HepG2 (cell line): Measurements from ENCODE around the gene CREBZF. TPM values are rescaled to one million over a fixed set of nuclear protein-coding genes. Genes with fewer than 3 reads are reported as not detected.
A peak's percentile ranks its signal among the peaks of the same experiment; 100 is the strongest.

Experiments
- CERS6 ChIP-seq: sonication (generic); formaldehyde crosslinking; IDR thresholded peaks from 2 replicates; pipeline ENCODE4 v1.5.0; 2020; ENCODE audit warnings: missing genetic modification reagents
- HMG20A ChIP-seq: IDR thresholded peaks from 2 replicates; pipeline ENCODE4 v1.6.1; 2016; ENCODE audit warnings: borderline replicate concordance
- IKZF5 ChIP-seq: IDR thresholded peaks from 2 replicates; pipeline ENCODE4 v1.6.1; 2018; ENCODE audit warnings: missing genetic modification reagents, mild to moderate bottlenecking, missing compliant biosample characterization
- JARID2 ChIP-seq: sonication (generic); formaldehyde crosslinking; IDR thresholded peaks from 2 replicates; pipeline ENCODE4 v1.8.1; 2023; ENCODE audit warnings: missing genetic modification reagents, inconsistent platforms; ENCODE audit not compliant: insufficient replicate concordance
- KAT2B ChIP-seq: fragments of 150-350 bp; IDR thresholded peaks from 2 replicates; pipeline ENCODE4 v1.6.1; 2014; ENCODE audit warnings: low read depth, low read length, borderline replicate concordance
- KDM1A ChIP-seq: IDR thresholded peaks from 2 replicates; pipeline ENCODE4 v1.6.1; 2016; ENCODE audit warnings: missing compliant biosample characterization
- KDM5B ChIP-seq: sonication (generic); formaldehyde crosslinking; IDR thresholded peaks from 2 replicates; pipeline ENCODE4 v1.4.0; 2020; ENCODE audit warnings: missing genetic modification reagents, mild to moderate bottlenecking, borderline replicate concordance
- MATR3 ChIP-seq: sonication (generic); formaldehyde crosslinking; IDR thresholded peaks from 2 replicates; pipeline ENCODE4 v1.4.0; 2020; ENCODE audit warnings: missing genetic modification reagents
- MTF1 ChIP-seq: sonication (generic); formaldehyde crosslinking; IDR thresholded peaks from 2 replicates; pipeline ENCODE4 v1.5.0; 2020; ENCODE audit warnings: missing genetic modification reagents
- ONECUT2 ChIP-seq: sonication (generic); formaldehyde crosslinking; IDR thresholded peaks from 2 replicates; pipeline ENCODE4 v1.4.0; 2020; ENCODE audit warnings: missing genetic modification reagents
- PITX1 ChIP-seq: sonication (generic); formaldehyde crosslinking; IDR thresholded peaks from 2 replicates; pipeline ENCODE4 v1.5.1; 2020; ENCODE audit warnings: mild to moderate bottlenecking, missing genetic modification reagents
- RBFOX2 ChIP-seq: fragments of 200-400 bp; formaldehyde crosslinking; IDR thresholded peaks from 2 replicates; pipeline ENCODE4 v1.6.1; 2017; ENCODE audit warnings: low read depth, mild to moderate bottlenecking, low read length
- RBM22 ChIP-seq: fragments of 200-400 bp; formaldehyde crosslinking; optimal IDR thresholded peaks from 2 replicates; pipeline ENCODE3; 2017; ENCODE audit warnings: mild to moderate bottlenecking, low read length, moderate library complexity
- SMYD3 ChIP-seq: sonication (generic); formaldehyde crosslinking; IDR thresholded peaks from 2 replicates; pipeline ENCODE4 v1.8.1; 2023; ENCODE audit warnings: mild to moderate bottlenecking, missing genetic modification reagents
- SUZ12 ChIP-seq: fragments of 150-350 bp; IDR thresholded peaks from 2 replicates; pipeline ENCODE4 v1.6.1; 2014; ENCODE audit warnings: low read depth, low read length
- ZBTB46 ChIP-seq: sonication (generic); formaldehyde crosslinking; IDR thresholded peaks from 2 replicates; pipeline ENCODE4 v1.4.0; 2020; ENCODE audit warnings: mild to moderate bottlenecking, missing genetic modification reagents, borderline replicate concordance
- ZNF530 ChIP-seq: sonication (generic); formaldehyde crosslinking; IDR thresholded peaks from 2 replicates; pipeline ENCODE4 v1.5.0; 2020; ENCODE audit warnings: low read depth, mild to moderate bottlenecking, missing genetic modification reagents
- ZNF552 ChIP-seq: sonication (generic); formaldehyde crosslinking; IDR thresholded peaks from 2 replicates; pipeline ENCODE4 v1.9.0; 2022; ENCODE audit warnings: missing genetic modification reagents, mild to moderate bottlenecking, borderline replicate concordance
- ZNF772 ChIP-seq: sonication (generic); formaldehyde crosslinking; IDR thresholded peaks from 2 replicates; pipeline ENCODE4 v1.5.0; 2020; ENCODE audit warnings: mild to moderate bottlenecking, missing genetic modification reagents
- ZSCAN25 ChIP-seq: sonication (generic); formaldehyde crosslinking; IDR thresholded peaks from 2 replicates; pipeline ENCODE4 v1.8.0; 2022; ENCODE audit warnings: mild to moderate bottlenecking, missing genetic modification reagents
- polyA plus RNA-seq, 8 experiments: library from polyadenylated mRNA; depleted of rRNA in 3 of 8; stranded (reverse) in 7 of 8; unstranded in 1 of 8; fragments of >200 nt; fragmentation: Illumina TruSeq in 4 of 8; extraction: Trizol in 4 of 8; gene quantifications; 2 replicates each; pipeline versions ENCODE4 v1.2.1 to v1.2.3, GENCODE V29; 2011 to 2016; ENCODE audit warnings: low read depth in 4 of 8, missing spikeins in 1 of 8, mixed read lengths in 1 of 8; ENCODE audit not compliant: insufficient read depth in 1 of 8
- total RNA-seq, 5 experiments: library from RNA; depleted of rRNA; stranded (reverse); fragments of >200 nt; fragmentation: Illumina TruSeq; extraction: Trizol; gene quantifications; 2 replicates each; pipeline ENCODE4 v1.2.3, GENCODE V29; 2016; ENCODE audit warnings: low read depth in 1 of 5
- TF ChIP-seq, protein P1 (sequence below), 2 experiments: sonication (generic) in 1 of 2; formaldehyde crosslinking in 1 of 2; IDR thresholded peaks; 2 replicates each; pipeline versions ENCODE4 v1.4.0 to v1.6.1; 2016 to 2020; ENCODE audit warnings: borderline replicate concordance in 1 of 2, low read depth in 1 of 2, mild to moderate bottlenecking in 1 of 2, missing genetic modification reagents in 1 of 2

CREBZF gene
- total and polyA plus RNA-seq, 2 of the 13 experiments (the other 11 are each of a cell fraction or from before 2014, with no cell fraction given), result 30.6 to 43.1 TPM

DNA sequence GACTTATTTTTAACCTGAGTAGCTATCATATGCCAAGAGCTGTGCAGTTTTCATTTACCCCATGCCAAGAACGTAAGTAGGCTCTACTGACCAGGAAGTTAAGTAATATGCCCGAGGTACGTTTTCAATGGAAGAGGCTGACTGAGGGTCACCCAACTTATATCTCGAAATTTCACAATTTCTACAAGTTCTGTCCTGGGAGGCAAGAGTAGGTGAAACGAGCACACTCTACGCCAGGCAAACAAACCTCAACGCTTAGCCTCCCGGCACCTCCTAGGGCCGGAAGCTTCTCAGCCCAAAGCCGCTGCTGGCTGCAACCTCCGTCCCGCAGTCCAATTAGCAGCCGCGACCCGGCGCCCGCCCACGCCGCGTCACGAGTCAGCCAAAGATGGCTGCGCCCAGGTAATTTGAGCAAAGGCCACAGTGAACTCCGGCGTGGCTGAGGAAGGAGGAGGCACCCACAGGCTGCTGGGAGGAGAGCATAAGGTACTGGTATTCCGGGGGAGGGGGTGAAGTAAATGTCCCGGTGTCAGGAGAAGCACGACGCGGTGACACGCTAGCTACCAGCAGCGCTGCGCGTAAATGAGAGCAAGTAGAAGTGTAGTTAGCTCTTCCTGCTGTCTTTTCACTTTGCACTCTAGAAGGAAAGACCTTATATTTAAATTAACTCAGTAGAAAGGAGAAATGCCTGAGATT is 17.2 kb downstream of the CREBZF start, which contains the start of gene TMEM126A (continued):
- no peak for TF ChIP-seq ZSCAN25
- no peak for TF ChIP-seq ZBTB46 (CRISPR knock-in tag)
- no peak for TF ChIP-seq MATR3 (CRISPR knock-in tag)
- peak; percentile 91 for TF ChIP-seq RBFOX2
- TF ChIP-seq KDM5B (CRISPR knock-in tag), result peak; percentile 67; the same call in 1 of the 2 replicates
- TF ChIP-seq JARID2 (CRISPR knock-in tag), result no peak
- peak; percentile 70 for TF ChIP-seq ZNF772 (CRISPR knock-in tag)
- TF ChIP-seq IKZF5 (CRISPR knock-in tag), result peak; percentile 35; the same call in 1 of the 2 replicates
- TF ChIP-seq HMG20A, result no peak
- TF ChIP-seq KAT2B, result no peak
- TF ChIP-seq MTF1 (CRISPR knock-in tag), result no peak
- no peak for TF ChIP-seq ZNF530 (CRISPR knock-in tag)
- TF ChIP-seq PITX1 (CRISPR knock-in tag), result peak; percentile 14; the same call in 1 of the 2 replicates
- no peak for TF ChIP-seq KDM1A (CRISPR knock-in tag)
- no peak for TF ChIP-seq SMYD3 (CRISPR knock-in tag)
- no peak for TF ChIP-seq ZNF552 (CRISPR knock-in tag)
- no peak for TF ChIP-seq SUZ12
- TF ChIP-seq, protein P1, sequence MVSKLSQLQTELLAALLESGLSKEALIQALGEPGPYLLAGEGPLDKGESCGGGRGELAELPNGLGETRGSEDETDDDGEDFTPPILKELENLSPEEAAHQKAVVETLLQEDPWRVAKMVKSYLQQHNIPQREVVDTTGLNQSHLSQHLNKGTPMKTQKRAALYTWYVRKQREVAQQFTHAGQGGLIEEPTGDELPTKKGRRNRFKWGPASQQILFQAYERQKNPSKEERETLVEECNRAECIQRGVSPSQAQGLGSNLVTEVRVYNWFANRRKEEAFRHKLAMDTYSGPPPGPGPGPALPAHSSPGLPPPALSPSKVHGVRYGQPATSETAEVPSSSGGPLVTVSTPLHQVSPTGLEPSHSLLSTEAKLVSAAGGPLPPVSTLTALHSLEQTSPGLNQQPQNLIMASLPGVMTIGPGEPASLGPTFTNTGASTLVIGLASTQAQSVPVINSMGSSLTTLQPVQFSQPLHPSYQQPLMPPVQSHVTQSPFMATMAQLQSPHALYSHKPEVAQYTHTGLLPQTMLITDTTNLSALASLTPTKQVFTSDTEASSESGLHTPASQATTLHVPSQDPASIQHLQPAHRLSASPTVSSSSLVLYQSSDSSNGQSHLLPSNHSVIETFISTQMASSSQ (IDR thresholded peaks at IDR 0.05; ENCODE audit: low read depth), result no peak
- TF ChIP-seq, protein P1 (CRISPR knock-in tag; IDR thresholded peaks at IDR 0.05; ENCODE audit: borderline replicate concordance), result no peak
- no peak for TF ChIP-seq CERS6
- peak; percentile 5; the same call in 1 of the 2 replicates for TF ChIP-seq ONECUT2 (CRISPR knock-in tag)
- TF ChIP-seq RBM22, result no peak
